ENCODE data around the gene NFIX.

NFIX gene

GRCh38 chr19:13070425-13071140 lies 75.3 kb downstream of the NFIX start:
- H4K20me1 ChIP-seq (ENCODE audit: insufficient read depth, low read length): no peaks in the 10 kb centered on the region
- no peak overlapping the region for H3K4me2 ChIP-seq (ENCODE audit: low read length)
- no peaks in the 10 kb centered on the region for H3K79me2 ChIP-seq (ENCODE audit: low read length)
- no peaks in the 10 kb centered on the region for H3K9me3 ChIP-seq (ENCODE audit: insufficient read depth, low read length)
- no peaks in the 10 kb centered on the region for H3K27me3 ChIP-seq (ENCODE audit: low read depth, low read length)
- H3K4me3 ChIP-seq (ENCODE audit: low read length): no peak overlapping the region
- no peaks in the 10 kb centered on the region for H3K4me1 ChIP-seq (ENCODE audit: low read length)
- H2AFZ ChIP-seq (ENCODE audit: low read depth, low read length): no peak overlapping the region
- no peaks in the 10 kb centered on the region for H3K36me3 ChIP-seq (replicated peaks; ENCODE audit: low read depth, low read length)
- TF ChIP-seq CTCF (IDR thresholded peaks at IDR 0.05; ENCODE audit: low read depth, low read length) (no peak), EZH2phosphoT487 (IDR thresholded peaks at IDR 0.05; ENCODE audit: low read depth) (no peak)
- H3K9ac ChIP-seq (ENCODE audit: low read length): no peak overlapping the region
- no peak overlapping the region for H3K27ac ChIP-seq (ENCODE audit: low read length)

GRCh38 chr19:13071444-13072187 lies 76.3 kb downstream of the NFIX start:
- Histone ChIP-seq H3K27me3 (ENCODE audit: low read depth, low read length) (no peaks in the 10 kb centered on the region), H3K4me3 (ENCODE audit: low read length) (no peak overlapping the region), H3K4me2 (ENCODE audit: low read length) (no peak overlapping the region), H3K79me2 (ENCODE audit: low read length) (no peaks in the 10 kb centered on the region), H2AFZ (ENCODE audit: low read depth, low read length) (no peak overlapping the region), H4K20me1 (ENCODE audit: insufficient read depth, low read length) (no peaks in the 10 kb centered on the region), H3K9ac (ENCODE audit: low read length) (no peak overlapping the region), H3K27ac (ENCODE audit: low read length) (no peak overlapping the region), H3K9me3 (ENCODE audit: insufficient read depth, low read length) (no peaks in the 10 kb centered on the region), H3K4me1 (ENCODE audit: low read length) (no peaks in the 10 kb centered on the region), H3K36me3 (replicated peaks; ENCODE audit: low read depth, low read length) (no peaks in the 10 kb centered on the region)
- TF ChIP-seq EZH2phosphoT487 (IDR thresholded peaks at IDR 0.05; ENCODE audit: low read depth): no peak
- no peak for TF ChIP-seq CTCF (IDR thresholded peaks at IDR 0.05; ENCODE audit: low read depth, low read length)

- no peak overlapping the region for H3K4me2 ChIP-seq (ENCODE audit: low read length)
- no peak overlapping the region for H2AFZ ChIP-seq (ENCODE audit: low read depth, low read length)
- no peak overlapping the region for H3K4me3 ChIP-seq (ENCODE audit: low read length)
- H3K27me3 ChIP-seq (ENCODE audit: low read depth, low read length): no peaks in the 10 kb centered on the region
- no peak overlapping the region for H3K27ac ChIP-seq (ENCODE audit: low read length)
- no peak overlapping the region for H3K9ac ChIP-seq (ENCODE audit: low read length)
- H4K20me1 ChIP-seq (ENCODE audit: insufficient read depth, low read length): no peaks in the 10 kb centered on the region
- H3K4me1 ChIP-seq (ENCODE audit: low read length): no peaks in the 10 kb centered on the region
- H3K36me3 ChIP-seq (replicated peaks; ENCODE audit: low read depth, low read length): no peaks in the 10 kb centered on the region
- no peaks in the 10 kb centered on the region for H3K79me2 ChIP-seq (ENCODE audit: low read length)
- TF ChIP-seq CTCF (IDR thresholded peaks at IDR 0.05; ENCODE audit: low read depth, low read length) (no peak), EZH2phosphoT487 (IDR thresholded peaks at IDR 0.05; ENCODE audit: low read depth) (no peak)
- no peaks in the 10 kb centered on the region for H3K9me3 ChIP-seq (ENCODE audit: insufficient read depth, low read length)
Observed at GRCh38 chr19:13072188-13072908, 77.1 kb downstream of the NFIX start.

- H3K9me3 ChIP-seq (ENCODE audit: insufficient read depth, low read length): no peaks in the 10 kb centered on the region
- H2AFZ ChIP-seq (ENCODE audit: low read depth, low read length): no peak overlapping the region
- H3K4me2 ChIP-seq (ENCODE audit: low read length): no peak overlapping the region
- no peaks in the 10 kb centered on the region for H3K27me3 ChIP-seq (ENCODE audit: low read depth, low read length)
- H4K20me1 ChIP-seq (ENCODE audit: insufficient read depth, low read length): no peaks in the 10 kb centered on the region
- H3K9ac ChIP-seq (ENCODE audit: low read length): no peak overlapping the region
- H3K36me3 ChIP-seq (replicated peaks; ENCODE audit: low read depth, low read length): no peaks in the 10 kb centered on the region
- TF ChIP-seq CTCF (IDR thresholded peaks at IDR 0.05; ENCODE audit: low read depth, low read length): no peak
- TF ChIP-seq EZH2phosphoT487 (IDR thresholded peaks at IDR 0.05; ENCODE audit: low read depth): no peak
- no peak overlapping the region for H3K4me3 ChIP-seq (ENCODE audit: low read length)
- no peak overlapping the region for H3K27ac ChIP-seq (ENCODE audit: low read length)
- H3K4me1 ChIP-seq (ENCODE audit: low read length): no peaks in the 10 kb centered on the region
- no peaks in the 10 kb centered on the region for H3K79me2 ChIP-seq (ENCODE audit: low read length)
Observed at GRCh38 chr19:13073263-13073662, 78.0 kb downstream of the NFIX start.

All from OCI-LY3 (cell line).